OCI-LY3 (cell line): ENCODE data around the gene HOXA11.

Experiments
- CTCF ChIP-seq: fragments of 200-600, 300-600 bp; sonication (generic); IDR thresholded peaks from 2 replicates; pipeline ENCODE4 v1.5.1; 2014; ENCODE audit warnings: antibody characterized with exemption, low read length, low read depth
- EZH2phosphoT487 ChIP-seq: fragments of 200-600 bp; shearing (Covaris generic); IDR thresholded peaks from 2 replicates; pipeline ENCODE4 v1.6.1; 2018; ENCODE audit warnings: antibody characterized with exemption, mixed run types, low read depth

DNA sequence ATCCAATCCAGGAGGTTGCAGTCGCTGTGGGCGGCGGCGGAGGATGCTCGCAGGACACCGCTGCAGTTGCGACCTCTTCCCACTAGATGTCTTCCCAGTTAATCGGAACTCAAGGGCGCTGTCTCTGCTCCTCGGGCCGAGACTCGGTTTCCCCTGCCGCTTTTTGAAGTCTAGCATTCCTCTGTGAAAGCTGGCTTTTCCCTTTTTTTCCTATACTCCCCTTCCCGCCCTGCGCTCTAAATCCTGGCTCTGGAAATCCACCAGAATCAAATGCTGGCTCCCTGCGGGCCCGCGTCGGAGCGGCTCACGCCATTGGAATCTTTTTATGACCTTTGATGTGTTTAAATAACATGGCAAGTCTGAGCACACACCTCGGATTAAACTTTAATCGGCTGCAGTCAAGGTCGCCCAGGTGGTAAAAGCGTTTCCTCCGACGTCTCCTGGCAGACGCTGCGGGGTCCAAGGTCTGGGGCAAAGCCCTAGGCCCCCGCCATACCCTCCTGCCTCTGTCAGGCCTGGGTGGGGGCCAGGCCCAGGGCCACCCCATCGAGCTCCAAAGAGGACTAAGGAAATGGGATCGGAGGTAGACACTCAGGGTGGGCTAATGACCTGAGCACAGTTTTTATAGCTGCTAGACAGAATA is 25.5 kb upstream of the HOXA11 start:
- TF ChIP-seq EZH2phosphoT487 (no peak), CTCF (peak; percentile 62)
